Panc1 (cell line): ENCODE data around the gene OTUD4. TPM values are rescaled to one million over a fixed set of nuclear protein-coding genes. Genes with fewer than 3 reads are reported as not detected.

Source experiments
- ATAC-seq: fragments of 200-7000 bp; cut with Tn5 transposase; 2 replicates; pipeline ENCODE4 v1.9.1; 2020; ENCODE audit warnings: mild to moderate bottlenecking, moderate library complexity
- BruUV-seq: library from RNA; stranded (reverse); fragments of 400-500 nt; replicated peaks from 2 replicates; lab custom pipeline; 2021; lab: Mats Ljungman, UMichigan
- CTCF ChIA-PET: fragments of 300-600 bp; sonication (Branson Sonifier 250); formaldehyde crosslinking; loops from one replicate; lab custom pipeline; 2022; ENCODE audit warnings: antibody characterized with exemption; lab: Charles Lee
- POLR2A ChIA-PET: fragments of 300-600 bp; sonication (Branson Sonifier 250); formaldehyde crosslinking; loops from one replicate; lab custom pipeline; 2022; ENCODE audit warnings: antibody characterized with exemption; lab: Charles Lee
- DNase-seq: peaks from one replicate; pipeline ENCODE4 v3.0.0-alpha.2; 2010; ENCODE audit warnings: low read depth, low spot score
- H3K27ac ChIP-seq: 2 replicates; pipeline ENCODE4 v1.5.1; 2011; ENCODE audit warnings: mild to moderate bottlenecking, low read length, inconsistent platforms
- H3K27me3 ChIP-seq: fragments of 200-500 bp; sonication (Bioruptor generic); 2 replicates; pipeline ENCODE4 v1.6.0; 2014; ENCODE audit warnings: low read length, inconsistent platforms; ENCODE audit not compliant: control insufficient read depth, insufficient read depth
- H3K36me3 ChIP-seq: fragments of 200-500 bp; sonication (Bioruptor generic); 2 replicates; pipeline ENCODE4 v1.5.1; 2014; ENCODE audit warnings: inconsistent platforms, mild to moderate bottlenecking, low read length, moderate library complexity; ENCODE audit not compliant: control insufficient read depth, insufficient read depth
- H3K4me1 ChIP-seq: 2 replicates; pipeline ENCODE4 v1.5.1; 2011; ENCODE audit warnings: inconsistent platforms, mild to moderate bottlenecking, low read length, moderate library complexity; ENCODE audit not compliant: control insufficient read depth, insufficient read depth
- H3K4me3 ChIP-seq, 2 experiments: 2 replicates each; pipeline ENCODE4 v1.5.1; 2011 to 2012; ENCODE audit warnings: low read depth in 2 of 2, low read length in 2 of 2, mild to moderate bottlenecking in 2 of 2, inconsistent platforms in 1 of 2, moderate library complexity in 1 of 2
- H3K9me3 ChIP-seq: fragments of 200-500 bp; sonication (Bioruptor generic); 2 replicates; pipeline ENCODE4 v1.5.1; 2014; ENCODE audit warnings: low read depth, mild to moderate bottlenecking, inconsistent platforms, low read length, moderate library complexity; ENCODE audit not compliant: control insufficient read depth, insufficient read depth
- POLR2AphosphoS5 ChIP-seq: IDR thresholded peaks from 2 replicates; pipeline ENCODE4 v1.6.1; 2012; ENCODE audit warnings: mild to moderate bottlenecking, low read depth, low read length, moderate library complexity
- REST ChIP-seq, 2 experiments: IDR thresholded peaks; 2 replicates each; pipeline ENCODE4 v1.6.1; 2011 to 2012; ENCODE audit warnings: low read depth in 2 of 2, control low read depth in 1 of 2, low read length in 1 of 2, mild to moderate bottlenecking in 1 of 2, moderate library complexity in 1 of 2; ENCODE audit not compliant: insufficient read depth in 1 of 2
- SIN3A ChIP-seq: IDR thresholded peaks from 2 replicates; pipeline ENCODE4 v1.6.1; 2012; ENCODE audit warnings: low read depth, mild to moderate bottlenecking, low read length, moderate library complexity, borderline replicate concordance; ENCODE audit not compliant: insufficient read depth
- TCF7L2 ChIP-seq: IDR thresholded peaks from 2 replicates; pipeline ENCODE4 v1.6.1; 2011; ENCODE audit warnings: mild to moderate bottlenecking, low read depth, low read length, inconsistent platforms
- in situ Hi-C: cut with HindIII; loops from 2 replicates; pipeline ENCODE4 v1.10.0; 2016; ENCODE audit warnings: low sequenced_read_pairs, low pct_unique_long_range_greater_than_20kb
- intact Hi-C: fragments of 100-400 bp; cut with micrococcal nuclease; formaldehyde crosslinking; loops from one replicate; pipeline ENCODE4 v1.10.0; 2022; ENCODE audit not compliant: unreplicated experiment
- total RNA-seq: library from RNA; stranded (reverse); gene quantifications from one replicate; pipeline ENCODE4 v1.2.1, GENCODE V29; 2021; ENCODE audit not compliant: unreplicated experiment
- TF ChIP-seq, protein P1 (sequence below): fragments of 450-650 bp; IDR thresholded peaks from 2 replicates; pipeline ENCODE4 v1.5.1; 2017; ENCODE audit warnings: mild to moderate bottlenecking

Gene OTUD4
- total RNA-seq, 1 experiment from 2014 or later, result 31.5 TPM

- TF ChIP-seq SIN3A (no peak), POLR2AphosphoS5 (no peak), REST (IDR thresholded peaks at IDR 0.05; ENCODE audit: insufficient read depth in 1 of 2, low read depth in 2 of 2, low read length in 1 of 2) (no peak), TCF7L2 (no peak)
- TF ChIP-seq, protein P1, sequence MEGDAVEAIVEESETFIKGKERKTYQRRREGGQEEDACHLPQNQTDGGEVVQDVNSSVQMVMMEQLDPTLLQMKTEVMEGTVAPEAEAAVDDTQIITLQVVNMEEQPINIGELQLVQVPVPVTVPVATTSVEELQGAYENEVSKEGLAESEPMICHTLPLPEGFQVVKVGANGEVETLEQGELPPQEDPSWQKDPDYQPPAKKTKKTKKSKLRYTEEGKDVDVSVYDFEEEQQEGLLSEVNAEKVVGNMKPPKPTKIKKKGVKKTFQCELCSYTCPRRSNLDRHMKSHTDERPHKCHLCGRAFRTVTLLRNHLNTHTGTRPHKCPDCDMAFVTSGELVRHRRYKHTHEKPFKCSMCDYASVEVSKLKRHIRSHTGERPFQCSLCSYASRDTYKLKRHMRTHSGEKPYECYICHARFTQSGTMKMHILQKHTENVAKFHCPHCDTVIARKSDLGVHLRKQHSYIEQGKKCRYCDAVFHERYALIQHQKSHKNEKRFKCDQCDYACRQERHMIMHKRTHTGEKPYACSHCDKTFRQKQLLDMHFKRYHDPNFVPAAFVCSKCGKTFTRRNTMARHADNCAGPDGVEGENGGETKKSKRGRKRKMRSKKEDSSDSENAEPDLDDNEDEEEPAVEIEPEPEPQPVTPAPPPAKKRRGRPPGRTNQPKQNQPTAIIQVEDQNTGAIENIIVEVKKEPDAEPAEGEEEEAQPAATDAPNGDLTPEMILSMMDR, result no peak
- intact Hi-C loops, result no loop called here
- no peak for DNase-seq
- Histone ChIP-seq H3K9me3 (no peaks in the 10 kb centered on the region), H3K4me1 (no peaks in the 10 kb centered on the region), H3K27me3 (no peaks in the 10 kb centered on the region), H3K4me3 (no peak overlapping the region), H3K27ac (no peak overlapping the region), H3K36me3 (0 out of 2 replicates have a peak, but pooled peaks cover 3% of the 10 kb centered on the region)
- POLR2A ChIA-PET, result no interaction called here
- in situ Hi-C loops, result no loop called here
- no TSS peak for BruUV-seq
- ATAC-seq, result no peak
- CTCF ChIA-PET, result no interaction called here
These were observed 2.6 kb upstream of the OTUD4 start for GRCh38 chr4:145183023-145183422.

DNA sequence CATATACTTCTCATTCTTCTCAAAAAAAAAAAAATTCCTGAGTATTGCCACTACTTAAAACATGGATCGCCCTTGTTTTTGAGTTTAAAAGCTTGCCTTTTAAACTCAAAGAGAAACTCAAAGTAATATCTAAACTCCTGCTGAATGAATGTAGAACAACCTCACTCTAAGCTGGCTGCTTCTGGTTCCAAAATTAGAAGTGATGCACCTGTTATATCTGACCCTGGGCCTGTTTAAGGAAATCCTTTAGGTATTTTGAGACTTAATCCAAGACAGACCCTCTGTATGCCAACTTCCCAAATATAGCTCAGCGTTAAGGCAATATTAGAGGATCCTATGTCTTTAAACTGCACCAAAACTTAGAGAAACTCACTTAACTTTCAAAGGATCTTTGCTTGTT, 1.8 kb upstream of the OTUD4 start:
- Histone ChIP-seq H3K36me3 (0 out of 2 replicates have a peak, but pooled peaks cover 3% of the 10 kb centered on the region), H3K9me3 (no peaks in the 10 kb centered on the region), H3K27me3 (no peaks in the 10 kb centered on the region), H3K4me3 (no peak overlapping the region), H3K27ac (no peak overlapping the region), H3K4me1 (peaks cover 2% of the 10 kb centered on the region; the same call in 1 of the 2 replicates)
- intact Hi-C loops (no loop called here), in situ Hi-C loops (no loop called here)
- ChIA-PET POLR2A (interaction anchor here (0.6 kb wide), 1 partner anchor 15 kb away, joined by 3 read pairs; no protein-coding TSS in a partner anchor), CTCF (interaction anchor here (0.6 kb wide), 1 partner anchor 26 kb away, joined by 3 read pairs; no protein-coding TSS in a partner anchor)
- TF ChIP-seq POLR2AphosphoS5 (no peak), SIN3A (no peak), REST (IDR thresholded peaks at IDR 0.05; ENCODE audit: insufficient read depth in 1 of 2, low read depth in 2 of 2, low read length in 1 of 2) (no peak)
- ATAC-seq, result no peak
- no peak for DNase-seq
- no TSS peak for BruUV-seq
